Measurements from ENCODE around the gene TRAF3.
"Not testable (repeated sequence)": the region's sequence is repeated elsewhere in the genome, so short reads cannot be mapped to it uniquely, and the experiment has no call there.

Gene TRAF3

DNA sequence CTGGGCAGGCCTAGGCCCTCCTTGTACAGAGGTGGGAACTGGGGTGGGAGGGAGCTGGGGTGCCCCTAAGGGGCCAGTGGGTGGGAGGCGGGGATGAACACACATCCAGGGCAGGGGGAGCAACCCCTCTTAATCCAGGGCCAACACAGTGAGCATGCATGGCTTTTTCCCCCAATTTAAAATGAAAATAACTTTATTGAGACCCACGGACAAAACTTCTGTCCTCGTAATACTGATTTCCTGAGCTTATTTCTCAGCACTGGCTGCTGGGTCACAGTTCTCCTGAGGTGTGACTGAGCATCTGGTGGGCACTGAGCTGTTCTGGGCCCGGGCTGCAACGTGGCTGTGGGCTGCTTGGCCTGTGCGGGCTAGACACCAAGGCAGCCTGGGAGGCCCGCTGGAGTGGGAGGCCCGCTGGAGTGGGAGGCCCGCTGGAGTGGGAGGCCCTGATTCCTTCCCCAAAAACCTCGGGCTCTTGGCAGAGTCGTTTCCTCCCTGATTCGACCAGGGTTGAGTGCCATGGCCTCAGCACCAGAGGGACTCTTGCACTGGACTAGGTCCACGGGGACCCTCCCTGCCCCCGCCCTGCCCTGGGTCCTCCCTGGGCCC lies 24.9 kb upstream of the TRAF3 start:
- DNase-seq (ENCODE audit: low read depth in 2 of 2): no peak

DNA sequence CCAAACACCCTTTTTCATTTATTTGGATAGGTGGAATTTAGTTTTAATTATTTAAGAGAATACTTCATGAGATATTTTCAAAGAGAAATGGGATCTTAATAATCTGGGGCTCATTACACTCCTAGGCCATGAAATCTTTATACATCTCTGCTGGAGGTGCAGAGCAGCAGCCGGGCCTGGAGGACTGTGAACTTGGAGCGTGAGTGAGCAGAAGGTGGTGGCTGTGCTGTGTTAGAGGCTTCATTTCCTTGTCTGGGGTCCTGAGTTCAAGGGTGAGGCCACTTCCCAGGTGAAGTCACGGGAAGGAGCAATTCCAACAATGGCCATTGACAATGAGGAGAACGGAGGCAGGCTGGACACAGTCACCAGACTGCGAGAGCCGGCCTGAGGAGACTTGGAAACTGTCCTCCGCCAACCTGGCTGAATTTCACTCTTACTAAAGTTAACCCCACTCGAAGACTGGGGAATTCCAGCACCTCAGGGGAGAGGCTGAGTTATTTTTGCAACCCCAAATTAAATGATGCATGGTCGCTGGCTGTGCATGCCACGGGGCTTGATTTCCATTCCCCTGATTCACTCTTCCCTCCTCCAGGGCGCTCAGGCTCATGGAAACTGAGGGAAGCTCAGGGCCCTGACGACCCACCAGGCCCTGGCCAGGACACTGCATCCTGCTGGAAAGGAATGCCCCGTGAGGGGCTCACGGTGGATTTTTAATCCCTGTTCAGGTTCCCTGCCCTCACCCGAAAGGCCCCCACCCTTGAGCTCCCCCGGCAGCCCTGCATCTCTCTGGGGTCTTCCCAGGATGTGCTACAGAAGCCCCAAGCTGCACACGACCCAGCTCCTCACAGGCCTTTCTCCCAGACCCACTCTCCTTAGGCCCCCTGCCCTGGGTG lies 22.6 kb upstream of the TRAF3 start:
- DNase-seq (ENCODE audit: low read depth in 2 of 2): no peak

DNA sequence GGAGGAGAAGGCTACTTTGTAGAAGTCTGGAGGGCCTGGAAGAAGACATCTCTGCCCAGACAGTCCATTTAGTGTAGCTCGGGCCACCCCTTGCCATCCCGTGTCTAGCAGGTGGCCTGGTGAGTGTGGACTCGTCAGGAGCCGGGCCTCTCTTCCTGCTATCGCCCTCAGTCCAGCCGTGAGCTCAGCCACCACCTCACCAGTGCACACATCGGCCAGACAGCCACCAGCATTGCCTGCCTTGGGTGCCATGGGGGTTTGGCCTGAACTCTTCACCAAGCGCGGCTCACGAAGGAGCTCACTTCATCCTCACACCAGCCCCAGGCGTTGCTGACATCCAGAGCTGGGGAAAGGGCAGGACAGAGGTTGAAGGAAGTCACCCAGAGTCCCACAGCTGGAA lies 19.6 kb upstream of the TRAF3 start:
- DNase-seq (ENCODE audit: low read depth in 2 of 2): no peak

DNA sequence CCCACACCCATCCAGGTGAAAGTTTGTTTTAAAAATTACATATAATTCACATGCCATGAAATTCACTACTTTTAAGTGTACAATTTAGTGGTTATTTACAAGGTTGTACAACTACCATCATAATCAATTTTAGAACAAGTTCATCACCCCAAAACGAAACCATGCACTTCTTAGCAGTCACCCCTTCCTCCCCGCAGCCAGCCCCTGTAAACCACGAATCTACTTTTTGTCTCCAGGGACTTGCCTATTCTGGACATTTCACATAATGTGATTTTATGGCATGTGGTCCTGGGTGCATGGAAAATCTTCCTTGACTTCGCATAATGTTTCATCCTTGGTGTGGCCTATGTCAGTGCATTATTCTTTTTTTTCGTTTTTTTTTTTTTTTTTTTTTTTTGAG lies 19.2 kb upstream of the TRAF3 start:
- DNase-seq (ENCODE audit: low read depth in 2 of 2): no peak

DNA sequence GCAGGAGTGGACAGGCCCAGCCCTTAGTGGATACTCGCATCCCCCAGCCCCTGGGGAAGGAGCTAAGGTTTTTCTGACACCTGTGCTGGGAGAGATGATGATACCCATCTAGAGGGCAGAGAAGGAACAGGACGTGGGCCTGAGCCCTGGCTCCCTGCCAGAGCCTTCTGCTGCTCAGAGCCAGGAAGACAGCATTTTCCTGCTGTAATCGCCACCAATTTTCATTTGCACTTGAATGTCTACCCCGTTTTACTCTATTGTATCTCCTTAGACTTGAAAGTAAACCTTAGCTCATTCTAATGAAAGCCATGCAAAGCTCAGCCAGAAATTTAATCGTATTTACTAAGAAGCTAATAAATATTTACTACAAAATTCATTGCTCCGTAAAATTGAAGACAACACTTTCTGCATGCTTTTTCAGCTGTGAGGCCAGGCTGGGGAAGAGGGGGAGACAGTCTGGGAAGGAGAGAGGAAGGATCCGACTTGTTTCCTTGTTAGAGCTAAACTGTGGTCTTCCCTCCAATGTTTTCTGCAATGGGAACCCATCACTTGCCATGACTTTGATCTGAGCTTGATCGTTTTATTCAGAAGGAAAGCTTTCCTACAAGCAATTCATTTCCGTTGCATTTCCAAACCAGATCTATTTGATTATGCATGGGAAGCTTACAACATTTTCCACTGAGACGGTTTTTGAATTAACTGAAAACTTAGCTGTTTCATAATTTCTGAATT lies 17.6 kb upstream of the TRAF3 start:
- DNase-seq (ENCODE audit: low read depth in 2 of 2): no peak

DNA sequence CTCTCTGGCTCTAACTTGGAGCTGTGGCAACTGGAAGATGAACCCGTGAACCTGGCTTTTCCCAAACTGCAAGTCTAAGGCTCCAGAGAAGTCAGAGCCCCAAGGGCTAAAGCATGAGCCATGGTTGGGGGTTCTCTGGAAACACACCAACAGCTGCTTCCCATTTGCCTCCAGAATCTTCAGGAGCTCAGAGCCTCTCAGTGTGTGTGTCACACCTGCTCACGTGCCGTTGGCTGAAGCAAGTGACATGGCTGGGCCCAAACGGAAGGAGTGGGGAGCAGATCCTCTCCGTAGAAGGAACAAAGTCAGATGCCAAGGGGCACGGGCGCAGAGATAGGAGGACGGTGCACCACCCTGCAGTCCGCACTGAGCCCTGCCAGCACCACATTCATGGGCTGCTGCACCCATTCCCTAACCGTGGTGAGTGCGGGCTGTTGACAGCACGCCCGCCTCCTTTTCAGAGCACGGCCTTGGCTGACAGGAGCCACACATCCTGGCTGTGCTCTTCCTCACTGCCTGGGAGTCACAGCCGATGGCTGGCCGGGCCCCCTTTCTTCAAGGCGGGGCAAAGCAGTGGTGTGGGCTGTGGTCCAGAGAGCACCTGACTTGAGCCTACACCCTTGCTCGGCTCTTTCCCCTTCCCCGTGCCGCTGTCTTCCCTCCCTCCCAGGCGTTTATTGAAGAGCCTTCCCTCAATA lies 16.6 kb upstream of the TRAF3 start:
- DNase-seq (ENCODE audit: low read depth in 2 of 2): no peak

DNA sequence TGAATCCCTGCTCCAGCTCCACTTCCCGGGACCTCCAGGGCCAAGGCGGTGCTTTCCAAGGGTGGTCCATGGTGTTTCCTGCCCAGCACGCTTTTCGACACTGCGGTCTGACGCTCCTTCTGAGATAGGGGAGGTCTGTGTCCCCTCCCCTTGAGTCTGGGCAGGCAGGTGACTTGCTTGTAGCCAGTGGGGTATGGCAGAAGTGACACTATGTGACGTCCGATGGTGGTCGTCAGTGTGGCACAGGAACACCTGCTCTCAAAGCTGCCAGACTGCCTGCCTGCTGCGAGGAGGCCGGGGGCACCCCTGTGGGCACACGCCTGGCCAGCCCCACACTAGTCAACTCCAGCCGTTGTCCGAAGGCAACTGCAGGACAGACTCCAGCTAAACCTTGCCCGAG lies 16.0 kb upstream of the TRAF3 start:
- DNase-seq (ENCODE audit: low read depth in 2 of 2): no peak

DNA sequence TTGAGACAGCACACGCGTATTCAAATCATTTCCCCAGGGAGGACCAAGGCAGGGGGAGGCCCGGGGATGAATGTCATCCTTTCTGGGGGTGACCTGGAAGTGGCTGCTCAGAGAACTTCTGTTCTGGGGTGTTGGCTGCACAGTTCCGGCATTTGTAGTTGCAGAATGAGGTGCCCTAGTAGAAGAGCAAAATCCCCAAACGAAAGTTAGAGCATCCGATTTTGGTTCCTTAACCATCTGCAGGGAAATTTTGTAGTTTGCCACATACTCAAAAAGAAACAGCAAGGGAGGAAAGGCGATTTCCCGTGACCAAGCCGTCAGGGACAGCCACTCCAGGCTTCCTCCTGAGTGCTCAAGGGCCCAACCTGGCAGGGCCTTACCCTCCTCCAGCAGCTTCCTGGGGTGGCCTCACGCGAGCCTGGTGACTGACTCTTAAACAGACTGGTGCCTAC lies 13.0 kb upstream of the TRAF3 start:
- DNase-seq (ENCODE audit: low read depth in 2 of 2): no peak

DNA sequence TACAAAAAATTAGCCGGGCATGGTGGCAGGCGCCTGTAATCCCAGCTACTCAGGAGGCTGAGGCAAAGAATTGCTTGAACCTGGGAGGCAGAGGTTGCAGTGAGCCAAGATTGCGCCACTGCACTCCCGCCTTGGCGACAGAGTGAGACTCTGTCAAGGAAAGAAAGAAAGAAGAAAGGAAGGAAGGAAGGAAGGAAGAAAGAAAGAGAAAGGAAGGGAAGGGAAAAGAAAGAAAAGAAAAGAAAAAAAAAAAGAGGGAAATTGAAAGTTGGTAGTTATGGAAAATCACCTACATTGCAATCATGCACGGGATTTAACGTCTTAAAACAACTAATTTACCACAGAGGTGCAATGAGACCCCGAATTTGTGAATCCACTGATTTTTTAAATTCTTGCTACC lies 11.5 kb upstream of the TRAF3 start:
- DNase-seq (ENCODE audit: low read depth in 2 of 2): not testable (repeated sequence)

DNA sequence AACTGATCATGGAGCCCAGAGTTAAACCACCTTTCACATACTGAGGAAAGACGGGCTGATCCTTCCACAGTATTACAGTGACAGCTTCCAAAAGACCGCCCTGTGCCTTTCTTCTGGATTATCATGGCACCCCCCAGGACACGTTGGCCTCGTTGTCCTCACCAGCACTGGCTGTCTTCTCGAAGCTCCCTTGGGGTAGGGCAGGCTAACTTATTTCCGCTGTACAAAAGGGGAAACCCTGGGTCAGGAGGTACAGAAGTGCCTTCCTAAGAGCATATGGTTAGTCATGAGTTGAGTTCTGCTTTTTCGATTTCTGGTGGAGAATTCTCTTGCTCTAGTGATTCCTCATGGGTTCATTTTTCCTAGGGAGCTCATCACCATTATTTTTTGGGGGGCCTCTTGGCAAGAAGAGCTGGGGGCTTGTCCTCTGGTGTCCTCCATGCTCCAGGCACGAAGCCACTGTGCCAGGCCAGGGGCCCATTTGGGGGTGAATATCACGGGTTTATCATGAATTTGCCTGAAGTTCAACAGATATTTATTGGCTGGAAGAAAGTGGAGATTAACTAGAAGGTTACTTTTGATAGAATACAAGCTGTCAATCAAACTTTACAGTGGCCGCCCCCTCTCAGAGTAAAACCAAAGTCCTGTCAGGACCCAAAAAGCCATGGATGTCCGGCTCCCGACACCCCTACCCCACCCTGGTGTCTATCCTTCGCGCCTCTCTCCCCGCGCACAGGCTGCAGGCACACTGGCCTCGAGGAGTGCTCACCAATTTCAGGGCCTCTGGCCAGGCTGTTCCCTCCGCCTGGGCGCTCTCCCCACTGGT lies 8.8 kb upstream of the TRAF3 start:
- no peak for DNase-seq (ENCODE audit: low read depth in 2 of 2)

DNA sequence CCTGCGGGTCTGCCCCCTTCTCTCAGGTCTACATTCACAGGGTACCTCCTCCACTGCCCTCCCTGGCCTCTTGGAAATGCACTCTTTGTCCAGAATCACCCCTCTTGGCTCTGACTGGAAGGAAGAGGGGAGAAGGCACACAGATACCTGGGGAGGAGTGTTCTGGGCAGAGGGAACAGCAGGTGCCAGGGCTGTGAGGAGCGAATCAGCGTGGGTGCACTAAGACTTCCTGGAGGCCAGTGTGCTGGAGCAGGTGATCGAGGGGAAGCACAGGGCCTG lies 8.3 kb upstream of the TRAF3 start:
- no peak for DNase-seq (ENCODE audit: low read depth in 2 of 2)

DNA sequence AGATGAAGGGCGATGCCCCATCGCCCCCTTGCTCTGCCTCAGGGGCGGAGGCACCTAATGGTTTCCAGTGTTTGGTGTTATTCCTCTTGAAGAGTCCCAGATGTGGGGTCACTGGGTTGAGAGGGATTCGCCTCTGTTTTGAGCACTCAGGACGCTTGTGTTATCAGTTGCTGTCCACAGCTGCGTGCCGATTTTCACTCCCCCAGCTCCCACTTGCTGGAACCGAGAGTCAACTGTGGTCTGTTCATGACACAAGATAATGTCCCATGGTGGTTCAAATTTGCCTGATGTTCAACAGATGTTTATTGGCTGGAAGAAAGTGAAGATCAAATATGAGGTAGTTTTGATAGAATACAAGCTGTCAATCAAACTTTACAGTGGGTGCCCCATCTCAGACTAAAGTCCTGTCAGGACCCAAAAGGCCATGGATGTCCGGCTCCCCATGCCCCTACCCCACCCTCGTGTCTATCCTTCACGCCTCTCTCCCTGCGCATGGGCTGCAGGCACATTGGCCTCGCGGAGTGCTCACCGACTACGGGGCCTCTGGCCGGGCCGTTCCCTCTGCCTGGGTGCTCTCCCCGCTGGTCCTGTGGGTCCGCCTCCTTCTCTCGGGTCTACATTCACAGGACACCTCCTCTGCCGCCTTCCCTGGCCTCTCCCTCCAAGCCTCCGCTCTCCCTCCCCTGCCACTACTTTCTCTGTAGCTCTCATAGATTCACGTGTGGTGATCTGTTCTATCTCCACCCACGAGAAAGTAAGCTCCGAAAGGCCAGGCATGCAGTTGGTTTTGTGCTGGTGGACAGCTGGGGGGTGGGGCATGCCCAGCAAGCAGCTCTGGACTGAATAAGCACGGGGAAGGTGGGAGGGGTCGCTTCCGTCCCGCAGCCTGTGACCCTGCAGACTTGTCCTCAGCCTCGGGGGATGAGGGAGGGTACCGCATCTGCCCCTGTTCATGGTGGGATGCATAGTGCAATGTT lies 6.8 kb upstream of the TRAF3 start:
- no peak for DNase-seq (ENCODE audit: low read depth in 2 of 2)

DNA sequence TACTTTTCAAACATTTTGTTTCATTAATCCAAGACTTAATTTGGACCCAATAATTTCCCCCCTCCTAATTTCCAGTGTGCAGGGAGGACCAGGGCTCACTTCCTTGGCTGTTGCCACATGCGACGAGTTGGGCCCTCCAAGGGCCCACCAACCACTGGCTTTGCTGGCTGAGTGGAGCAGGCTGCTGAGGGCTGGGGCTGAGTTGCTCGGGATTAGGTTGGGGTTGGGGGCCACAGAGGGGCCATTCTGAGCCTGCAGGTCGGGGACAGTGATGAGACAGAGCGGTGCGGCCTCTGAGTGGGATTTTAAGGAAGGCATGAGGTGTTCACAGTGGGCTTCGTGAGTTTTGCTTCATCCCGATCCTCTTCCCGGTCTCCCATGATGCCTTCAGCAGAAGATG lies 6.1 kb upstream of the TRAF3 start:
- DNase-seq (ENCODE audit: low read depth in 2 of 2): no peak

DNA sequence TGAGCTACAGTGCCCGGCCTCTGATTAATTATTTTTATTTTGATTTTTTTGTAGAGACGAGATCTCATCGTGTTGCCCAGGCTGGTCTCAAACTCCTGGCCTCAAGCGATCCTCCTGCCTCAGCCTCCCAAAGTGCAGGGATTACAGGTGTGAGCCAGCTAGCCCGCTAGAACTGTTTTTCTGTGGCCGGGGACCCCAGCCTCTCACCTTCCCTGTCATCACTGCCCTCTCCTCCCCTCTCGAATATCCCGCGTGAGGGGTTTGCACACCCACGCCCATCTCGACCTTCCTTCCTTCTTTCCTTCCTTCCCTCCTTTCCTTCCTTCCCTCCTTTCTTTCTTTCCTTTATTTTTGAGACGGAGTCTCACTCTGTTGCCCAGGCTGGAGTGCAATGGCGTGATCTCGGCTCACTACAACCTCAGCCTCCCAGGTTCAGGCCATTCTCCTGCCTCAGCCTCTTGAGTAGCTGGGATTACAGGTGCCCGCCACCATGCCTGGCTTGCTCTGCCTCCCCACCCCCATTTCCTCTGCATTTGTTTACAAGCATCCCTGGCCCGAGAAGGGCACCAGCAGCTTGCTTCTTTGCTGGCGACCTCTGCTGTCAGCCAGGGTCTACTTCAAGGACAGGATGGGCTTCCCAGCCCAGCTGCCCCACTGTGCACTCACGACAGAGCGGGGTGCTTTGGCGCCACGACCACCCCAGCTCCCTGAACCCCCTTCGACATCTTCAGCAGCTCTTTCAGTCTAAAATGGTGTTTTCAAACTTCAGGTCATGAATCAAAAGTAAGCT lies 4.3 kb upstream of the TRAF3 start:
- DNase-seq (ENCODE audit: low read depth in 2 of 2): no peak

DNA sequence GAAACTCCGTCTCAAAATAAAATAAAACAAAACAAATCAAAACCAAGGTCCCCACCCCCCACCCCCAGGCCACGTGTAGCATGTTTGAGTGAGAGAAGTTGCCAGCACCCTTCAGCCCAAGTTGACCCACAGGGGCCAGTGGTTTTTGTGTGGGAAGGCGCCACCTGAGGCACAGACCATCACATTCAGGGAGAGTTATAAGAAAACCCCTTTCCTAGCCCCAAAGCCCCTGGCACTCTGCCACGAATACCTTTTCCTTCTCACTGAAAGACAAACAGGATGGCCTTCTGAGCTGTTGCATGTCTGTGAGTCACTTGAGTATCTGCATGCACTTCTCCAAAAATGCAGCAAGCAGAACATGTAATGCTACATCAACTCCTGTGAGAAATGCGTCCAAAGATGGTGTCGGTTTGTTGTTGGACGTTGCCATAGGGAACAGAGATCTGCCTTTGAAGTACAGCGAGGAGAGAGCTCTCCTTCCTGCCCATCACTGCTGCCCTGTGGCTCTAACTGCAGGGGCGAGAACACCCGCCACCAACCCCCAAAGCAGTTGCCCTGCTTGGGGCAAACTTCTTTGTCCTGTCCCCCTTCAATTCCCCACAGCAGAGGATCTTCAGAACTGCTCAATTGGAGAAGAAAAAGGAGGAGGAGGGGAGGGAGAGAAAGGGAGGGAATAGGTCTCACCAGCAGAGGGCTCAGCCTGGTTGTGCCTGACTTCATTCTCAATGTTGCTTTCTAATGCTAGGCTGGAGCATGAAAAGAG lies 2.7 kb upstream of the TRAF3 start:
- DNase-seq (ENCODE audit: low read depth in 2 of 2): no peak

DNA sequence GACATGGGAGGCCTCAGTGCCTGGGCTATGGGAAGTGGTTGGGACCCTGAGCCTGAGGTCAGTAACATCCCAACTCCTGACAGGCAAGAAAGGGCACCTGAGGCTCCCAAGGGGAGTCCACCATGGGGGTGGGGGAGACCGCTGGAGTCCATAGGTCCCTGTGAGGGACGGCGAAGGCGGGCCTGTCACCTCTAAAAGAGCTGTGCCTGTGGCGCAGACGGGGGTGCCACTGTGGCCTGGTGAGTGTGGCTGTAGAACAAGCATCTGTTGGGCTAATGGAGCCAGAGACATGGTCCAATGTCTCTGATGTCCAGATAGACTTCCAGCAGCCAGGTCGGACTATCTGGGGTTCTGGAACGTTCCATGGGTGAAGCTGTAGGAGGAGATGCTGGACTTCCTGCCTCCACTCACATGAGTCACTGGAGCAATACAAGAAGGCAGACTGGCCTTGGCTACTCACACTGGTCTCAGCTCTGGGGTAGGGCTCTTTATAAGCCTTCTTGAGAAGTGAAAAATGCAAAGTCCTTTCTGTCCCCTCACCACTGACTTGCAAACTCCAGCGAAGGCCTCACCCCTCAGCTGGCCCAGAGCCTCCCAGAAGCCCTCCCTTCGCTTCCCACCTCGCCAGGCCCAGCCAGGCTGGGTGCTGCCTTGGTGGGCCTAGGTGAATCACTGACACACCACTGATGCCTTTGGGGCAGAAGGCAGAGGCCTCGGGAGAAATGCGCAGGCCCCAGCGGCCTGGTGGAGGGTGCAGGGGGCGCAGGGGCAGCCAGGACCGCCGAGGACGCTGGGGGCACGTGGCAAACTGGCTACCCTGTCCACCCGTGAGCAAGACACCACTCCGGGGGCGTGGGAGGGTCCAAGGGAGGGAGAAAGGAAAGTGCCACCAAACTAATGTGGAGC lies 1.1 kb upstream of the TRAF3 start:
- no peak for DNase-seq (ENCODE audit: low read depth in 2 of 2)

DNA sequence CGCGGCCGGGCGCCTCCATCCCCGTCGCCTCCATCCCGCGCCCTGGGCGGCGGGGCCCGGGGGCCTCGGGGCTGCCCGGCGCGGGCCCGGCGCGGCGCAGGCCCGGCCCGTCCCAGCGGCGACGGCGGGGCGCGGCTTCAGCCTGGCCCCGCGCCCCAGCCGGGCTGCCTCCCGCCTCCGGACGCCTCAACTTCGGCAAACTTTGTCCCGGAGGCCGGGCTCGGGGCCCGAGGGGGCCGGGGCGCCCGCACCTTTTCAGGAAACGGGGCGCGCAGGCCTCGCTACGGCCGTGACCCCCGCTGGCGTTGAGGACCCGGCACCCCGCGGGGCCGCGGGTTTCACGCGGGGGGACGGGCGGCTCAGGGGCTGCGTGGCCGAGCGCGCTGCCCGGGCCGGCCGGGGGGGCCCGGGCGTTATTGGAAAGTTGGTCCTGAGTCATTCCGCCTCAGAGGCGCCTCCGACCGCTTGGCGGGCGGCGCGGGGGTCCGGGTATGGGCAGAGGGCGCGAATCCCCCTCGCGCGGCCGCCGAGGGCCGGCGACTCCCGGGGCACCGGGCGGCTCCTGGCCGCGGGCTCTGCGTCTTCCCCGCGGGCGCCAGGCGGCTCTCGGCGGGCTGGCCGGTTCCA lies 575 bp downstream of the TRAF3 start:
- DNase-seq (ENCODE audit: low read depth in 2 of 2): no peak

Measured in stimulated activated CD8-positive, alpha-beta memory T cell treated with anti-CD3 and anti-CD28 coated beads, Interleukin-2, amount 100 ng/mL, for 48 hours (primary cell).